Ascending aorta (tissue), 2 donors: ENCODE data around the gene CACNG4. TPM values are rescaled to one million over a fixed set of nuclear protein-coding genes. Genes with fewer than 3 reads are reported as not detected.

Source experiments
- DNase-seq, 2 donors: peaks; one replicate each; pipeline ENCODE4 v3.0.0-alpha.2; 2019; ENCODE audit warnings: low spot score in 2 of 2
- H3K27ac ChIP-seq, 2 donors: fragments of 200-600 bp; sonication (generic); one replicate each; pipeline ENCODE4 v1.5.1; 2016 to 2017; ENCODE audit warnings: mild to moderate bottlenecking in 1 of 2
- H3K27me3 ChIP-seq: fragments of 200-600 bp; sonication (generic); one replicate; pipeline ENCODE4 v1.5.1; 2017
- H3K36me3 ChIP-seq, 2 donors: fragments of 200-600 bp; sonication (generic); one replicate each; pipeline ENCODE4 v1.5.1; 2016
- H3K4me1 ChIP-seq, 2 donors: fragments of 200-600 bp; sonication (generic); one replicate each; pipeline ENCODE4 v1.5.1; 2016 to 2017; ENCODE audit warnings: mild to moderate bottlenecking in 1 of 2
- H3K4me3 ChIP-seq, 2 donors: fragments of 200-600 bp; sonication (generic); one replicate each; pipeline ENCODE4 v1.5.1; 2016 to 2017; ENCODE audit warnings: mild to moderate bottlenecking in 1 of 2
- H3K9me3 ChIP-seq, 2 donors: fragments of 200-600 bp; sonication (generic); one replicate each; pipeline ENCODE4 v1.5.1; 2016
- intact Hi-C: fragments of 100-400 bp; cut with DNase I; formaldehyde crosslinking; loops from one replicate; pipeline ENCODE4 v1.15.1; 2023
- total RNA-seq: library from RNA; depleted of rRNA; stranded (reverse); fragments of >200 nt; gene quantifications from one replicate; pipeline ENCODE4 v1.1.0, GENCODE V29; 2016
- TF ChIP-seq, protein P1 (sequence below), 3 experiments: fragments of 200-600 bp in 2 of 3; fragments of 450-650 bp in 1 of 3; sonication (generic) in 2 of 3; IDR thresholded peaks; one replicate each; pipeline ENCODE4 v1.5.1; 2016 to 2019; ENCODE audit warnings: antibody characterized with exemption in 3 of 3, mild to moderate bottlenecking in 1 of 3, moderate library complexity in 1 of 3

The CACNG4 gene
- total RNA-seq, 1 donor from 2014 or later, result not detected

DNA sequence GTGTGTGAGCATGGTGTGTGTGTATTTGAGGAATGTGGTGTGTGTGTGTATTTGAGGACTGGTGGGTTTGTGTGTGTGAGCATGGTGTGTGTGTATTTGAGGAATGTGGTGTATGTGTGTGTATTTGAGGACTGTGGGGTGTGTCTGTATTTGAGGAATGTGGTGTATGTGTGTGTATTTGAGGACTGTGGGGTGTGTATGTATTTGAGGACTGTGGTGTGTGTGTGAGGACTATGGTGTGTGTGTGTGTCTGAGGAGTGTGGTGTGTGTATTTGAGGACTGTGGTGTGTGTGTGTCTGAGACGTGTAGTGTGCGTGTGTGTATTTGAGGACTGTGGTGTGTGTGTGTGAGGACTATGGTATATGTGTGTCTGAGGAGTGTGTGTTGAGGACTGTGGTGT lies 61.8 kb downstream of the CACNG4 start:
- no peak overlapping the region for H3K27ac ChIP-seq
- TF ChIP-seq, protein P1, sequence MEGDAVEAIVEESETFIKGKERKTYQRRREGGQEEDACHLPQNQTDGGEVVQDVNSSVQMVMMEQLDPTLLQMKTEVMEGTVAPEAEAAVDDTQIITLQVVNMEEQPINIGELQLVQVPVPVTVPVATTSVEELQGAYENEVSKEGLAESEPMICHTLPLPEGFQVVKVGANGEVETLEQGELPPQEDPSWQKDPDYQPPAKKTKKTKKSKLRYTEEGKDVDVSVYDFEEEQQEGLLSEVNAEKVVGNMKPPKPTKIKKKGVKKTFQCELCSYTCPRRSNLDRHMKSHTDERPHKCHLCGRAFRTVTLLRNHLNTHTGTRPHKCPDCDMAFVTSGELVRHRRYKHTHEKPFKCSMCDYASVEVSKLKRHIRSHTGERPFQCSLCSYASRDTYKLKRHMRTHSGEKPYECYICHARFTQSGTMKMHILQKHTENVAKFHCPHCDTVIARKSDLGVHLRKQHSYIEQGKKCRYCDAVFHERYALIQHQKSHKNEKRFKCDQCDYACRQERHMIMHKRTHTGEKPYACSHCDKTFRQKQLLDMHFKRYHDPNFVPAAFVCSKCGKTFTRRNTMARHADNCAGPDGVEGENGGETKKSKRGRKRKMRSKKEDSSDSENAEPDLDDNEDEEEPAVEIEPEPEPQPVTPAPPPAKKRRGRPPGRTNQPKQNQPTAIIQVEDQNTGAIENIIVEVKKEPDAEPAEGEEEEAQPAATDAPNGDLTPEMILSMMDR (IDR thresholded peaks at IDR 0.05), result no peak
- no peak for DNase-seq
- no peaks in the 10 kb centered on the region for H3K4me1 ChIP-seq
- intact Hi-C loops, result no loop called here
- H3K36me3 ChIP-seq, result no peaks in the 10 kb centered on the region
- no peaks in the 10 kb centered on the region for H3K27me3 ChIP-seq
- no peak overlapping the region for H3K4me3 ChIP-seq
- H3K9me3 ChIP-seq, result no peaks in the 10 kb centered on the region

DNA sequence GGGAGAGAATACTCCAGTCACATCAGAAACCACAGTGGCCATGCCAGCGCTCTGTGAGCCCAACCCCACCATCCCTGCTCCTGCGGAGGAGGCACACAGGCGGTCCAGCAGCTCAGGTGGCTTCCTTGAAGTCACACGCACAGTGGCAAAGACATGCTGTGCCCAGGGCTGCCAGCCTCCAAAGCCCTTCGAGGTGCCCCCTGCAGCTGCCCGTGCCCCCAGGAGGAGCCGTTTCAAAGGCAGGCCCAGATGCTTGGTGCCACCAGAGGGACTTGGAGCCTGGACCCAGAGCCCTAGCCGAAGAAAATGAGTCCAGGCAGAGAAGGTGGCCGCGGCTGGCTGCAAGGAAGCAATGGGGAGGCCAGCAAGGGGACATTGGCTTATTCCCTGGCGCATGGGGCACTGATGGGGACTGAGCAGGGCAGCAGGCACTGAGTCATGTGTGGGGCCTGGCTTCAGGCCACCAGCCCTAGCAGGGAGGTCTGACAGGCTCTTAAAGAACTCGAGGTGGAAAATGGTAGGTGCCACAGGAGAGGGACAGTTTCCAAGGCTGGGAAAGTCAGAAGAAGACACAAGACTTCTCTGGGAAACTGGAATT lies 62.6 kb downstream of the CACNG4 start:
- TF ChIP-seq, protein P1 (IDR thresholded peaks at IDR 0.05), result no peak
- H3K36me3 ChIP-seq, result no peaks in the 10 kb centered on the region
- no peak for DNase-seq
- intact Hi-C loops, result no loop called here
- H3K27ac ChIP-seq, result no peak overlapping the region
- no peaks in the 10 kb centered on the region for H3K27me3 ChIP-seq
- no peak overlapping the region for H3K4me3 ChIP-seq
- no peaks in the 10 kb centered on the region for H3K9me3 ChIP-seq
- H3K4me1 ChIP-seq, result no peaks in the 10 kb centered on the region

DNA sequence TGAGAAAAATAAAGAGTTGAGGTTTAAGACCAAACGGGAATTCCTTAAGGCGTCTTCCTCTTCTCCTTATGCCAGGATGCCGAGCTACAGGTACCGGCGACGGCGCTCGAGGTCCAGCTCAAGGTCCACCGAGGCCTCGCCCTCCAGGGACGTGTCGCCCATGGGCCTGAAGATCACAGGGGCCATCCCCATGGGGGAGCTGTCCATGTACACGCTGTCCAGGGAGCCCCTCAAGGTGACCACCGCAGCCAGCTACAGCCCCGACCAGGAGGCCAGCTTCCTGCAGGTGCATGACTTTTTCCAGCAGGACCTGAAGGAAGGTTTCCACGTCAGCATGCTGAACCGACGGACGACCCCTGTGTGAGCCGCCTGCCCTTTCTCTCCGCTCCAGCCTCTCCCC lies 66.1 kb downstream of the CACNG4 start:
- TF ChIP-seq, protein P1 (IDR thresholded peaks at IDR 0.05), result no peak
- DNase-seq, result no peak

DNA sequence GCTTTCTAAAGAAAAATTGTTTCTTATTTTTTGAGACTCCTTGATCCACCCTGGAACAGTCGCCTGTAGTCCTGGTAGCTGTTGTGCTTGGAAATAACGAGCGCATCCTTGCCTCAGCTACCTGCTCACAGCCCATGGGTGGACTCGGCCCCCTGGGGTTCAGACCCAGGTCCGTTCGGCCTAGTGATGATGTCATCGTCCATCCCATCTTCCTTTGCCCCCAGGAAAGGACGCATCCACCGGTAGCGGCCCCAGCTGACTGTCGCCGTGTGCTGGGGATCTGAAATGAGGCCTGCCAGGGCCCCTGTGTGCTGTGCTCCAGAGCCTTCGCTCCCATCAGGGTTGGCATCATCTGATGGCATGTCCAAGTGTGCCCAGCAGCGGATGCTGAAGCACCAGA lies 67.9 kb downstream of the CACNG4 start:
- no peak overlapping the region for H3K27ac ChIP-seq
- H3K4me3 ChIP-seq, result no peak overlapping the region
- no peak for DNase-seq
- H3K27me3 ChIP-seq, result no peaks in the 10 kb centered on the region
- H3K36me3 ChIP-seq, result no peaks in the 10 kb centered on the region
- intact Hi-C loops, result no loop called here
- H3K4me1 ChIP-seq, result no peaks in the 10 kb centered on the region
- TF ChIP-seq, protein P1 (IDR thresholded peaks at IDR 0.05), result no peak
- no peaks in the 10 kb centered on the region for H3K9me3 ChIP-seq

More for the DNA sequence above, 66.1 kb downstream of the CACNG4 start:
- Histone ChIP-seq H3K36me3 (no peaks in the 10 kb centered on the region), H3K27ac (no peak overlapping the region), H3K4me1 (no peaks in the 10 kb centered on the region), H3K27me3 (no peaks in the 10 kb centered on the region), H3K4me3 (no peak overlapping the region), H3K9me3 (no peaks in the 10 kb centered on the region)
- intact Hi-C loops, result no loop called here

DNA sequence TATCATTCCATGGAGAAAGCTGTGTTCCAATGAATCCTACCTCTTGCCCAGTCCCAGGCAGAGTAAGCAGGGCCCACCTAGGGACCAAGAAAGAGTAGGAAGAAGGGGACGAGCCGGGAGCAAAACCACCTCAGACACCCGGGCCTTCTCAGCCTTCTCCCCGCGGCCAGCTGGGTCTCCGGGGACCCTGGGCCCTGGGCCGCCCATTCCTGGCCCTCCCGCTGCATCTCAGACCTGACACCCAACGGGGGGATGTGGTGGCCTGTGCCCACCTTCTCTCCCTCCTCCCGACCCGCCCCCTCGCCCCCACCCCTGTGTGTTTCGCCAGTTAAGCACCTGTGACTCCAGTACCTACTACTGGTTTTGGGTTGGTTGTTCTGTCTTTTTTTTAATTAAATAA lies 68.5 kb downstream of the CACNG4 start:
- Histone ChIP-seq H3K27me3 (no peaks in the 10 kb centered on the region), H3K36me3 (no peaks in the 10 kb centered on the region), H3K4me1 (no peaks in the 10 kb centered on the region), H3K9me3 (no peaks in the 10 kb centered on the region), H3K27ac (no peak overlapping the region), H3K4me3 (no peak overlapping the region)
- intact Hi-C loops, result no loop called here
- TF ChIP-seq, protein P1 (IDR thresholded peaks at IDR 0.05), result no peak
- no peak for DNase-seq

- Histone ChIP-seq H3K9me3 (no peaks in the 10 kb centered on the region), H3K36me3 (no peaks in the 10 kb centered on the region), H3K27ac (no peak overlapping the region), H3K4me3 (no peak overlapping the region), H3K27me3 (no peaks in the 10 kb centered on the region), H3K4me1 (no peaks in the 10 kb centered on the region)
- TF ChIP-seq, protein P1 (IDR thresholded peaks at IDR 0.05), result no peak
- intact Hi-C loops, result no loop called here
- DNase-seq, result no peak
These were observed 69.1 kb downstream of the CACNG4 start for GRCh38 chr17:67033613-67034012.
